ENCODE data around the gene ING5.
A peak's percentile ranks its signal among the peaks of the same experiment; 100 is the strongest.
"Not testable (repeated sequence)": the region's sequence is repeated elsewhere in the genome, so short reads cannot be mapped to it uniquely, and the experiment has no call there.

ING5 gene

DNA sequence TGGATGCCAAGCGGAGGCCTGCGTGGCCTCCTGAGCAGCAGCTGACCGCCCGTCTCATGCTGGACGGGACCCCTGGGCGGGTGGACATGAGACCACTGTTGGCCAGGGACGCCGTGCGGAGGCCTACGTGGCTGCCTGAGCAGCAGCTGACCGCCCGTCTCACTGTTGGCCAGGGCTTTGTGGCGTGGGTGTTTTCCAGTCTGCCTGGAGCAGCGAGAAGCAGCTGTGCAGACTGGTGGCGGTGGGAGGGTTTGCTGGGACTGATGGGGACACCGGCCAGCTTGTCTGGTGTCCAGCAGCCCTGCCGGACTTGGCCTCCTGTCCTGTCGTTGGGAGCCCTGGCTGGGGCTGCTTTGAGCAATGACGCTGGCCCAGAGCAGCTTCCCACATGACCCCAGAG is 26.8 kb downstream of the ING5 start:
- Histone ChIP-seq H3K4me1 (ENCODE audit: insufficient read depth, poor library complexity, severe bottlenecking) (peaks cover 10% of the 10 kb centered on the region), H3K36me3 (ENCODE audit: low read depth) (no peaks in the 10 kb centered on the region), H3K4me3 (ENCODE audit: severe bottlenecking) (no peak overlapping the region), H3K27me3 (ENCODE audit: insufficient read depth, poor library complexity, severe bottlenecking) (no peaks in the 10 kb centered on the region), H3K27ac (ENCODE audit: poor library complexity, severe bottlenecking) (no peak overlapping the region), H3K9me3 (ENCODE audit: severe bottlenecking) (no peaks in the 10 kb centered on the region)
- DNase-seq (ENCODE audit: low spot score) (peak; percentile 61), ATAC-seq (ENCODE audit: low read depth) (no peak)
- TF ChIP-seq, protein P1, sequence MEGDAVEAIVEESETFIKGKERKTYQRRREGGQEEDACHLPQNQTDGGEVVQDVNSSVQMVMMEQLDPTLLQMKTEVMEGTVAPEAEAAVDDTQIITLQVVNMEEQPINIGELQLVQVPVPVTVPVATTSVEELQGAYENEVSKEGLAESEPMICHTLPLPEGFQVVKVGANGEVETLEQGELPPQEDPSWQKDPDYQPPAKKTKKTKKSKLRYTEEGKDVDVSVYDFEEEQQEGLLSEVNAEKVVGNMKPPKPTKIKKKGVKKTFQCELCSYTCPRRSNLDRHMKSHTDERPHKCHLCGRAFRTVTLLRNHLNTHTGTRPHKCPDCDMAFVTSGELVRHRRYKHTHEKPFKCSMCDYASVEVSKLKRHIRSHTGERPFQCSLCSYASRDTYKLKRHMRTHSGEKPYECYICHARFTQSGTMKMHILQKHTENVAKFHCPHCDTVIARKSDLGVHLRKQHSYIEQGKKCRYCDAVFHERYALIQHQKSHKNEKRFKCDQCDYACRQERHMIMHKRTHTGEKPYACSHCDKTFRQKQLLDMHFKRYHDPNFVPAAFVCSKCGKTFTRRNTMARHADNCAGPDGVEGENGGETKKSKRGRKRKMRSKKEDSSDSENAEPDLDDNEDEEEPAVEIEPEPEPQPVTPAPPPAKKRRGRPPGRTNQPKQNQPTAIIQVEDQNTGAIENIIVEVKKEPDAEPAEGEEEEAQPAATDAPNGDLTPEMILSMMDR (IDR thresholded peaks at IDR 0.05; ENCODE audit: poor library complexity, severe bottlenecking): no peak

DNA sequence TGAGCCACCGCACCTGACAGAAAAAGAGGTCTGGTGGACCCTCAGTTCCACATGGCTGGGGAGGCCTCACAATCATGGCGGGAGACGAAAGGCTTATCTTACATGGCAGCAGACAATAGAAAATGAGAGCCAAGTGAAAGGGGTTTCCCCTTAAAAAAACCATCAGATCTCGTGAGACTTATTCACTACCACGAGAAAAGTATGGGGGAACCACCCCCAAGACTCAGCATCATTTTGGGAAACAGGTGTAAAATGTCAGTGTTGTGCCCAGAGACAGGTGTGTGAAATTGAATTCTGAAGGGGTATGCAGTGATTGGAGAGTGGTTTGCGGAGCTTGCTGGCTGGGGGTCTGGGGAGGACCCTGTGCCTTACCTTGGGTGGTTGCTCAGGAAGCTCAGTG is 28.0 kb downstream of the ING5 start:
- peaks cover 10% of the 10 kb centered on the region for H3K4me1 ChIP-seq (ENCODE audit: insufficient read depth, poor library complexity, severe bottlenecking)
- H3K9me3 ChIP-seq (ENCODE audit: severe bottlenecking): no peaks in the 10 kb centered on the region
- TF ChIP-seq, protein P1 (IDR thresholded peaks at IDR 0.05; ENCODE audit: poor library complexity, severe bottlenecking): no peak
- no peak for DNase-seq (ENCODE audit: low spot score)
- H3K4me3 ChIP-seq (ENCODE audit: severe bottlenecking): no peak overlapping the region
- no peaks in the 10 kb centered on the region for H3K36me3 ChIP-seq (ENCODE audit: low read depth)
- H3K27me3 ChIP-seq (ENCODE audit: insufficient read depth, poor library complexity, severe bottlenecking): no peaks in the 10 kb centered on the region
- ATAC-seq (ENCODE audit: low read depth): no peak
- H3K27ac ChIP-seq (ENCODE audit: poor library complexity, severe bottlenecking): no peak overlapping the region

DNA sequence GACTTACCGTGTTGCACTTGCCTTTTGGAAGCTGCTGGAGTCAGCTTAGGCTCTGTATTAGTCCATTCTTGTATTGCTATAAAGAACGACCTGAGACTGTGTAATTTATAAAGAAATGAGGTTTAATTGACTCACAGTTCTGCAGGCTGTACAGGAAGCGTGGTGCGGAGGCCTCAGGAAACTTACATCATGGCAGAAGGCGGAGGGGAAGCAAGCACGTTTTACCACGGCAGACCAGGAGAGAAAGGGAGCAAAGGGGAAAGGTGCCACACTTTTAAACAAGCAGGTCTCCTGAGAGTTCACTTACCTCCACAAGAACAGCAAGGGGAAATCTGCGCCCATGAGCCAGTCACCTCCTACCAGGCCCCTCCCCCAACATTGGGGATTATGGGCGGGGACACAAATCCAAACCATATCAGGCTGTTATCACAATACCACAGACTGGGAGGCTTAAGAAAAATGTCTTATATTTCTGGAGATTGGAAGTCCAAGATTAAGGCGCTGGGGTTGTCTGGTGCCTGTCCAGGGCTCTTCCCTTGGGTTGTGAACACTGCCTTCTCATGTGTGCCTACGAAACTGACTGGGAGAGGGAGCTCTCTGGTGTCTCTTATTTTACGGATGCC is 28.9 kb downstream of the ING5 start:
- no peak for DNase-seq (ENCODE audit: low spot score)
- ATAC-seq (ENCODE audit: low read depth): no peak
- TF ChIP-seq, protein P1 (IDR thresholded peaks at IDR 0.05; ENCODE audit: poor library complexity, severe bottlenecking): no peak

DNA sequence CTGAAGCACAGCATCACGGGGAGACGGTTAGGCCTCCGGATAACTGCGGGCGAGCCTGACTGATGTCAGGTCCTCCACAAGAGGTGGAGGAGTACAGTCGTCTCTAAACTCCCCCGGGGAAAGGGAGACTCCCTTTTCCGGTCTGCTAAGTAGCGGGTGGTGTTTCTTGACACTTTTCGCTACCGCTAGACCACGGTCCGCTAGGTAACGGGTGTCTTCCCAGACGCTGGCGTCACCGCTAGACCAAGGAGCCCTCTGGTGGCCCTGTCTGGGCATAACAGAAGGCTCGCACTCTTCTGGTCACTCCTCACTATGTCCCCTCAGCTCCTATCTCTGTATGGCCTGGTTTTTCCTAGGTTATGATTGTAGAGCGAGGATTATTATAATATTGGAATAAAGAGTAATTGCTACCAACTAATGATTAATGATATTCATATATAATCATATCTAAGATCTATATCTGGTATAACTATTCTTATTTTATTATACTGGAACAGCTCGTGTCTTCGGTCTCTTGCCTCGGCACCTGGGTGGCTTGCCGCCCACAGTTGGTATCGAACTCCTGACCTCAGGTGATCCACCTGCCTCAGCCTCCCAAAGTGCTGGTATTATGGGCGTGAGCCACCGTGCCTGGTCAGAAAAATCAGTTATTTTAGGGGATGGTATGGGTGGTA is 30.8 kb downstream of the ING5 start:
- not testable (repeated sequence) for H3K4me3 ChIP-seq (ENCODE audit: severe bottlenecking); H3K9me3 ChIP-seq (ENCODE audit: severe bottlenecking); H3K36me3 ChIP-seq (ENCODE audit: low read depth); DNase-seq (ENCODE audit: low spot score); ATAC-seq (ENCODE audit: low read depth); H3K27ac ChIP-seq (ENCODE audit: poor library complexity, severe bottlenecking); H3K27me3 ChIP-seq (ENCODE audit: insufficient read depth, poor library complexity, severe bottlenecking)
- H3K4me1 ChIP-seq (ENCODE audit: insufficient read depth, poor library complexity, severe bottlenecking): peaks cover 20% of the 10 kb centered on the region
- TF ChIP-seq, protein P1 (IDR thresholded peaks at IDR 0.05; ENCODE audit: poor library complexity, severe bottlenecking): peak; percentile 76

More for the DNA sequence above, 28.9 kb downstream of the ING5 start:
- Histone ChIP-seq H3K4me3 (ENCODE audit: severe bottlenecking) (no peak overlapping the region), H3K27me3 (ENCODE audit: insufficient read depth, poor library complexity, severe bottlenecking) (no peaks in the 10 kb centered on the region), H3K36me3 (ENCODE audit: low read depth) (no peaks in the 10 kb centered on the region), H3K9me3 (ENCODE audit: severe bottlenecking) (no peaks in the 10 kb centered on the region), H3K27ac (ENCODE audit: poor library complexity, severe bottlenecking) (no peak overlapping the region), H3K4me1 (ENCODE audit: insufficient read depth, poor library complexity, severe bottlenecking) (peaks cover 10% of the 10 kb centered on the region)

Data from RWPE2 (cell line).